HG03025 (cell line): ENCODE results near the gene AIPL1.

Experiments used
- ATAC-seq: cut with Tn5 transposase; IDR thresholded peaks from one replicate; pipeline ENCODE4 v1.9.1; 2021; ENCODE audit warnings: mild to moderate bottlenecking, moderate library complexity; ENCODE audit not compliant: unreplicated experiment, low FRiP score

The AIPL1 gene

GRCh38 chr17:6423931-6424330 lies 11.0 kb downstream of the AIPL1 start:
- no peak for ATAC-seq

- ATAC-seq = no peak
These were observed 12.2 kb downstream of the AIPL1 start for GRCh38 chr17:6422654-6423241.

GRCh38 chr17:6421700-6422604 lies 13.0 kb downstream of the AIPL1 start:
- ATAC-seq = no peak

GRCh38 chr17:6420173-6420641 lies 14.7 kb downstream of the AIPL1 start:
- ATAC-seq = no peak

GRCh38 chr17:6415616-6416015 lies 19.3 kb downstream of the AIPL1 start:
- ATAC-seq = no peak

GRCh38 chr17:6413065-6413464 lies 21.9 kb downstream of the AIPL1 start:
- ATAC-seq = no peak

GRCh38 chr17:6408735-6409134 lies 26.2 kb downstream of the AIPL1 start:
- no peak for ATAC-seq

GRCh38 chr17:6408276-6408675 lies 26.6 kb downstream of the AIPL1 start:
- no peak for ATAC-seq

GRCh38 chr17:6402258-6402657 lies 32.7 kb downstream of the AIPL1 start:
- no peak for ATAC-seq

GRCh38 chr17:6398955-6399354 lies 36.0 kb downstream of the AIPL1 start:
- ATAC-seq = no peak

- no peak for ATAC-seq
These were observed 40.8 kb downstream of the AIPL1 start for GRCh38 chr17:6394055-6394606.

- no peak for ATAC-seq
These were observed 41.5 kb downstream of the AIPL1 start for GRCh38 chr17:6393351-6393952.

GRCh38 chr17:6392609-6393350 lies 42.1 kb downstream of the AIPL1 start:
- no peak for ATAC-seq

GRCh38 chr17:6388416-6388815 lies 46.5 kb downstream of the AIPL1 start:
- ATAC-seq = no peak

- no peak for ATAC-seq
These were observed 47.1 kb downstream of the AIPL1 start for GRCh38 chr17:6387858-6388257.

GRCh38 chr17:6387442-6387841 lies 47.5 kb downstream of the AIPL1 start:
- ATAC-seq = no peak

GRCh38 chr17:6386041-6386630 lies 48.8 kb downstream of the AIPL1 start:
- ATAC-seq = no peak

GRCh38 chr17:6384481-6384880 lies 50.4 kb downstream of the AIPL1 start:
- no peak for ATAC-seq

GRCh38 chr17:6381526-6382465 lies 53.1 kb downstream of the AIPL1 start:
- no peak for ATAC-seq
